GM21423 (cell line): Measurements from ENCODE around the gene SRPRB.

Experiments
- ATAC-seq: cut with Tn5 transposase; IDR thresholded peaks from one replicate; pipeline ENCODE4 v1.9.1; 2021; ENCODE audit warnings: mild to moderate bottlenecking, moderate library complexity; ENCODE audit not compliant: unreplicated experiment

The SRPRB gene

DNA sequence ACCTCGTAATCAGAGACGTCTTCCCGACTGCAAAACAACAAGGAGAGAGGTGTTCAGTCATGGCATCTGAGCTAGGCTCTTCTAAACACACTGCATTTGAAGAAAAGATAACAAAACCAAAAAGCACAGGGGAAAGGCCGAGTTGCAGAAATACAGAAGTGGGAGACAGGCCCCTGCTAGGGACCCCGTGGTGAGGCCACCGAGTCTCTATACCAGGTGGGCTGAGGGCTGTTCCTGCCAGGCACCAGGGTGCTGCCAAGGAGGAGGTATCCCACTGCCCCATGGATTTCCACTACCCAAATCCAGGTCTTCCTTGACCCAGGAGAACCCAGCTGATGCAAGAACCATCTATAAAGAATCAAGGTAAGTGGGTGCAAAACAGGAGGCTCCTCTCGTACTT is 59.0 kb downstream of the SRPRB start:
- ATAC-seq: no peak

DNA sequence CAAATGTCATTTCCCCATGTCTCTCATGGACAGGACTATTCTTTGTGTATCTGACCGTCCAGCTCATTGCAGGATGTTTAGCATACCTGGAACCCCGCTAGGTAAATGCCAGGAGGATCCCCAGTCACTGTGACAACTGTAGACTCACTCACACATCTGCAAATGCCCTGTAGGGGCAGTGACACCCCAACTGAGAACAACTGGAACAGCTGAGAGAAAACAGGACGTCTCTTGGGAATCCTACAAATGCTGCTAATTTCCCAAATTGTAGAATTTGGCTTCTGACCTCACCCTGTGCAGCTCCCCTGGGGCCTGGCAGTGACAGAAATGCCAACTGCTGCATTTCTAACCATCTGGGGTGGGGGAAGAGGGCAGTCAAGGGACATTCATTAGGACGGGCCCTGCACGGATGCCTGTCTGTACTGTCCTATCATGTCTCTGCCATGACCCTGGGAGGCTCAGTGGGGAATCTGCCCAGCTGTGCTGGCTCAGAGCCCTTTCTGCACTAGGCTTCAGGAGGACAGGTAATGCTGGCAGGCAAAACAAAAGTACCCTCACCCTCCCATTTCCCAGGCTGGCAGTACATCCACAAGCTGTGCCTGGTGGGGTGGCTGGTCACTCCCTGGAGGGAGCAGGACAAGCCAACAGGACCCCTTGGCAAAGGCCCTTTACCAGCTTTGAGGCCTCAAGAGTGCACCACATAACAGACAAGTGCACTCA is 59.7 kb downstream of the SRPRB start:
- no peak for ATAC-seq

DNA sequence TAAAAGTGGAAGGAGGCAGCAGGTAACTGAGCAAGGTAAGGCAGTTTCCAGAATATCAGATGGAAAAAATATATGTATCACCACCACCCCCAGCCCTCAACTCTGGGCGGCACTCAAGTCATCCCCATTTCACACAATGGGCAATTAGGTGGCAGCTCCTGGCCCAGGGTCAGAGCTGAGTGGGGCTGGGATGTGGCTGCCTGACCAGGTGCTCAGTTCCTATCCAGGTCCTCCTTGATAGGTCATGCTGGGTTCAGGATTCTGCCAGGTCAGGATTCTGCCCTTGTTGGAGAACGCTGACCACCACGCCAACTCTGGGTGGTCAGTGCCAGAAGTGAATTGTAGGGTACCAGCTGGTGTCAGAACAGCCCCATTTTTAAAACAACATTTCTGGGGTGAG is 60.5 kb downstream of the SRPRB start:
- no peak for ATAC-seq

DNA sequence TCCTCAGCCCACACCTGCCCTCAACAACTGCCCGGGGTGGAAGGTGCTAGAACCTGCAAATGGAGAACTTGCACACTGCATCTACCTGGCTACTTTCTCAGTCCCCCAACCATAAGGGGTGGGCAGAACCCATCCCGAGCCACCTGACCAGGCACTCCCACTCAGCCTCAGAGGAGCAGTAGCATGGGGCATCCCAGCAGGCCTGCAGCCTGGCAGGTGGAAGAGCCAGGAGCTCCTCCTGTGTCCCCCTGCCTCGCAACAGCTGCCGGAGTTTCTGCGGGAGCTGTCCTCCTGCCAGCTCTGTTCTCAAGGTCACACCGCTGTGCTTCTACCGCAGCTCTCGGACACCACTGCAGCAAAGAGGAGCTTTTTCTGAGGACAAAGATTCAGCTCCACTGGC is 62.6 kb downstream of the SRPRB start:
- no peak for ATAC-seq

DNA sequence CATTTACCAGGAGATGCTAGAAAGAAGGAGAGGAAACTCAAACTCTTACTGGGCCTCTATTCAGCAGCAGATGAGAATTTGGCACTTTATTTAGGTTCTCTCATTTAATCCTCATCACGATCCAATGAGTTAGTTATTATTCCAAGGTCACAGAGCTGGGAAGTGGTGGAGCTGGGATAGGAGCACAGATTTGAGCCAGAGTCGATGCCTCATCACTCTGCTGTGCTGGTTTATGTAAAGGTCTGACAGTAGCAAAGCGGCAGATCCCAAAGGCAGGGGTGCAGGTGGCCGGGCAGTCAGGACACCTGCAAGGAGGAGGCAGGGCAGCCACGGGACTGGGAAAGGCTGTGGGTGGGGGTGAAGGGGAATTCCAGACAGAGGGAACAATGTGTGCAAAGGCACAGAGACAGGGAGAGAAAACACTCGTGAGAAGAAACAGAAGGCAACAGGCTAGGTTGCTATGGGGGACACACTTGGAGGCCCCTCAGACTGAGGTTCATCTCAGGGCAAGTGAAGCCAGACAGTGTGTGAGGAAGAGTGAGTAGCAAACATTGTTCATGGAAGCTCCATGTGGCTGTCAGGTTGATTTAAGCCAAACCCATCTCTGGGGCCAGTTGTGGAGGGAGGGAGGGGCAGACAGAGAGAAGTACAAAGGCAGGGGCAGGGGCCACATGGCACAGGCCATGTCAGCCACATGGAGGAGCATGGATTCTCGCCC is 63.3 kb downstream of the SRPRB start:
- no peak for ATAC-seq

DNA sequence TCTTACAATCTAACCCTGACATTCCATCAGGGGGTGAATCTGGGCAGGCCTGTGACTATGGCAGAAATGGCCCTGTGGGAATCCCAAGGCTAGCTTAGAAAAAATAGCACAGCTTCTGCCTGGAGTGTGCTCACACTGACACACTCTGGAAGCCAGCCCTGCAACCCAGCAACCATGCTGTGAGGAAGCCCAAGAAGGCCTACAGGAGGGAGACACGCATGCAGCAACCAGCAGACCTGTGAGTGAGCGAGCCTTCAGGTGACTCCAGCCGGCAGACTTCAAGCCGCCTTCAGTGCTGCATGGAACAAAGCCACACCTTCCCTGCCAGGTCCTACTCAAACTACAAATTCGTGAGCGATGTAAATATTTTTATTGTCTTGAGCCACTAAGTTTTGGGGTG is 64.0 kb downstream of the SRPRB start:
- ATAC-seq: no peak

DNA sequence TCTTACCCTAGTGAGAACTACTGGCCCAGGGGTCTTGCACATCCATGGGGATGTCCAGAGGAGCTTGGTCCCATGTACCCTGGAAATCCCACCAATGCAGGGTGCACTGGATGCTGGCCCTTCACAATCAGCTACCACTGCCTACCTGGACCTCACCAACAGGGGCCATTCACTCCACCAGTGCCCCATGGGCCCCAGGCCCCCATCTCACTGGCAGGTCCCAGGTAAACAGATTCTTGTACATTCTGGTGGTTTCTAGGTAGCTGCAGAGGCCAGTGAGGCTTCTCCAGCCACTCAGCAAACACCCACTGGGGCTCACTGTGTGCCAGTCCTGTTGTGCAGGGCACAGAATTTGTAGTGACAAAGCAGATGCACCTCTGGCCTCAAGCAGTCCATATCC is 65.2 kb downstream of the SRPRB start:
- ATAC-seq: no peak
